ENCODE results near the gene KDM2B.

KDM2B gene

GRCh38 chr12:121514184-121514742, 66.6 kb downstream of the KDM2B start:
- peaks cover 3% of the 10 kb centered on the region; the same call in 1 of the 2 replicates for H3K79me2 ChIP-seq (ENCODE audit: insufficient read depth, low read length)
- no peak for DNase-seq
- H3K36me3 ChIP-seq (ENCODE audit: insufficient read depth, low read length), result peaks cover 71% of the 10 kb centered on the region
- no peak overlapping the region for H3K4me3 ChIP-seq (ENCODE audit: low read depth in 1 of 2, low read length in 2 of 2)
- no peak overlapping the region for H3K27ac ChIP-seq (ENCODE audit: low read length)
- no peaks in the 10 kb centered on the region for H3K9me3 ChIP-seq (ENCODE audit: insufficient read depth, low read length, severe bottlenecking)
- ATAC-seq (ENCODE audit: insufficient read depth, low read depth), result no peak
- no peaks in the 10 kb centered on the region for H3K27me3 ChIP-seq (ENCODE audit: insufficient read depth, low read length, poor library complexity)
- no peaks in the 10 kb centered on the region; the same call in 1 of the 2 replicates for H4K20me1 ChIP-seq (ENCODE audit: insufficient read depth, low read length)
- H3K4me1 ChIP-seq (ENCODE audit: insufficient read depth, low read length), result no peaks in the 10 kb centered on the region
- no peak overlapping the region for H3K4me2 ChIP-seq (ENCODE audit: insufficient read depth, low read length)
- H3K9ac ChIP-seq (ENCODE audit: low read depth, low read length), result no peak overlapping the region
- TF ChIP-seq EZH2 (IDR thresholded peaks at IDR 0.05; ENCODE audit: borderline replicate concordance, low read depth, low read length, severe bottlenecking) (no peak), CTCF (IDR thresholded peaks at IDR 0.05; ENCODE audit: borderline replicate concordance, extremely low read depth, low read length, poor library complexity, severe bottlenecking) (no peak)
- H2AFZ ChIP-seq (ENCODE audit: low read depth, low read length), result no peak overlapping the region

GRCh38 chr12:121513464-121514183, 67.2 kb downstream of the KDM2B start:
- H3K4me2 ChIP-seq (ENCODE audit: insufficient read depth, low read length), result no peak overlapping the region
- no peaks in the 10 kb centered on the region for H3K9me3 ChIP-seq (ENCODE audit: insufficient read depth, low read length, severe bottlenecking)
- no peaks in the 10 kb centered on the region for H3K79me2 ChIP-seq (ENCODE audit: insufficient read depth, low read length)
- H2AFZ ChIP-seq (ENCODE audit: low read depth, low read length), result no peak overlapping the region
- H3K9ac ChIP-seq (ENCODE audit: low read depth, low read length), result no peak overlapping the region
- no peak for TF ChIP-seq EZH2 (IDR thresholded peaks at IDR 0.05; ENCODE audit: borderline replicate concordance, low read depth, low read length, severe bottlenecking)
- no peak for TF ChIP-seq CTCF (IDR thresholded peaks at IDR 0.05; ENCODE audit: borderline replicate concordance, extremely low read depth, low read length, poor library complexity, severe bottlenecking)
- DNase-seq (peak; percentile 14), ATAC-seq (ENCODE audit: insufficient read depth, low read depth) (peak; percentile 55; the same call in 2 of the 3 replicates)
- no peaks in the 10 kb centered on the region for H3K27me3 ChIP-seq (ENCODE audit: insufficient read depth, low read length, poor library complexity)
- H3K4me3 ChIP-seq (ENCODE audit: low read depth in 1 of 2, low read length in 2 of 2), result no peak overlapping the region
- H3K4me1 ChIP-seq (ENCODE audit: insufficient read depth, low read length), result no peaks in the 10 kb centered on the region
- H3K36me3 ChIP-seq (ENCODE audit: insufficient read depth, low read length), result peaks cover 71% of the 10 kb centered on the region
- no peaks in the 10 kb centered on the region; the same call in 1 of the 2 replicates for H4K20me1 ChIP-seq (ENCODE audit: insufficient read depth, low read length)
- no peak overlapping the region for H3K27ac ChIP-seq (ENCODE audit: low read length)

GRCh38 chr12:121512561-121512960, 68.3 kb downstream of the KDM2B start:
- H2AFZ ChIP-seq (ENCODE audit: low read depth, low read length), result no peak overlapping the region
- no peaks in the 10 kb centered on the region for H3K9me3 ChIP-seq (ENCODE audit: insufficient read depth, low read length, severe bottlenecking)
- DNase-seq (no peak), ATAC-seq (ENCODE audit: insufficient read depth, low read depth) (no peak)
- H3K36me3 ChIP-seq (ENCODE audit: insufficient read depth, low read length), result peaks cover 73% of the 10 kb centered on the region
- no peaks in the 10 kb centered on the region; the same call in 1 of the 2 replicates for H4K20me1 ChIP-seq (ENCODE audit: insufficient read depth, low read length)
- H3K27me3 ChIP-seq (ENCODE audit: insufficient read depth, low read length, poor library complexity), result no peaks in the 10 kb centered on the region
- no peaks in the 10 kb centered on the region for H3K4me1 ChIP-seq (ENCODE audit: insufficient read depth, low read length)
- no peak overlapping the region for H3K4me3 ChIP-seq (ENCODE audit: low read depth in 1 of 2, low read length in 2 of 2)
- TF ChIP-seq EZH2 (IDR thresholded peaks at IDR 0.05; ENCODE audit: borderline replicate concordance, low read depth, low read length, severe bottlenecking), result no peak
- no peak for TF ChIP-seq CTCF (IDR thresholded peaks at IDR 0.05; ENCODE audit: borderline replicate concordance, extremely low read depth, low read length, poor library complexity, severe bottlenecking)
- no peak overlapping the region for H3K27ac ChIP-seq (ENCODE audit: low read length)
- no peaks in the 10 kb centered on the region for H3K79me2 ChIP-seq (ENCODE audit: insufficient read depth, low read length)
- no peak overlapping the region for H3K4me2 ChIP-seq (ENCODE audit: insufficient read depth, low read length)
- H3K9ac ChIP-seq (ENCODE audit: low read depth, low read length), result no peak overlapping the region
